ENCODE results near the gene ATP8A2. TPM values are rescaled to one million over a fixed set of nuclear protein-coding genes. Genes with fewer than 3 reads are reported as not detected.

Gene ATP8A2
- total and polyA plus RNA-seq, 9 donors, result 0.23 to 0.95 (median 0.35) TPM

GRCh38 chr13:25833761-25834160, 462.0 kb downstream of the ATP8A2 start:
- WGBS, 3 donors, result 97 to 99% (median 97%) methylated on average over 1 of the region's 1 CpG
- no peaks in the 10 kb centered on the region for H3K36me3 ChIP-seq
- H3K4me1 ChIP-seq (ENCODE audit: insufficient read depth), result no peaks in the 10 kb centered on the region
- no peak overlapping the region for H3K27ac ChIP-seq
- intact Hi-C loops (cut with DNase I), result no loop called here
- TF ChIP-seq CTCF (IDR thresholded peaks at IDR 0.05), result no peak
- TF ChIP-seq POLR2A (IDR thresholded peaks at IDR 0.05), result no peak
- no peak for TF ChIP-seq EP300 (IDR thresholded peaks at IDR 0.05)
- H3K4me3 ChIP-seq, result no peak overlapping the region
- H3K9me3 ChIP-seq, result no peaks in the 10 kb centered on the region
- H3K27me3 ChIP-seq, result no peaks in the 10 kb centered on the region
- no peak for DNase-seq

- intact Hi-C loops (cut with DNase I), result no loop called here
Observed at GRCh38 chr13:25836574-25837336, 465.0 kb downstream of the ATP8A2 start.

GRCh38 chr13:25839371-25839770, 467.6 kb downstream of the ATP8A2 start:
- H3K27me3 ChIP-seq, result no peaks in the 10 kb centered on the region
- H3K4me3 ChIP-seq, result no peak overlapping the region
- H3K27ac ChIP-seq, result no peak overlapping the region
- no peaks in the 10 kb centered on the region for H3K9me3 ChIP-seq
- 75 to 78% (median 76%) methylated on average over 8 of the region's 8 CpGs for WGBS, 3 donors
- intact Hi-C loops (cut with DNase I), result no loop called here
- DNase-seq, result no peak
- no peaks in the 10 kb centered on the region for H3K4me1 ChIP-seq (ENCODE audit: insufficient read depth)
- no peaks in the 10 kb centered on the region for H3K36me3 ChIP-seq
- no peak for TF ChIP-seq POLR2A (IDR thresholded peaks at IDR 0.05)
- no peak for TF ChIP-seq CTCF (IDR thresholded peaks at IDR 0.05)
- TF ChIP-seq EP300 (IDR thresholded peaks at IDR 0.05), result no peak

More at GRCh38 chr13:25836574-25837336, 465.0 kb downstream of the ATP8A2 start:
- Histone ChIP-seq H3K27me3 (no peaks in the 10 kb centered on the region), H3K4me3 (no peak overlapping the region), H3K4me1 (ENCODE audit: insufficient read depth) (no peaks in the 10 kb centered on the region), H3K27ac (no peak overlapping the region), H3K9me3 (no peaks in the 10 kb centered on the region), H3K36me3 (no peaks in the 10 kb centered on the region)
- TF ChIP-seq CTCF (IDR thresholded peaks at IDR 0.05), result no peak
- TF ChIP-seq EP300 (IDR thresholded peaks at IDR 0.05), result no peak
- TF ChIP-seq POLR2A (IDR thresholded peaks at IDR 0.05), result no peak
- WGBS, 3 donors, result 90 to 93% (median 90%) methylated on average over 12 of the region's 12 CpGs
- no peak for DNase-seq

- 65 to 69% (median 68%) methylated on average over 3 of the region's 3 CpGs for WGBS, 3 donors
- Histone ChIP-seq H3K36me3 (no peaks in the 10 kb centered on the region), H3K27ac (no peak overlapping the region), H3K27me3 (no peaks in the 10 kb centered on the region), H3K4me1 (ENCODE audit: insufficient read depth) (no peaks in the 10 kb centered on the region), H3K4me3 (no peak overlapping the region), H3K9me3 (no peaks in the 10 kb centered on the region)
- TF ChIP-seq POLR2A (IDR thresholded peaks at IDR 0.05) (no peak), CTCF (IDR thresholded peaks at IDR 0.05) (no peak), EP300 (IDR thresholded peaks at IDR 0.05) (no peak)
- no peak for DNase-seq
- intact Hi-C loops (cut with DNase I), result no loop called here
Observed at GRCh38 chr13:25840261-25840660, 468.5 kb downstream of the ATP8A2 start.
